OCI-LY3 (cell line): ENCODE results near the gene TMEM218.

Experiments used
- H2AFZ ChIP-seq: fragments of 200-600, 300-600 bp; shearing (Covaris generic); 2 replicates; pipeline ENCODE4 v1.6.0; 2014; ENCODE audit warnings: antibody characterized with exemption, low read depth, low read length
- H3K27ac ChIP-seq: fragments of 200-600, 300-600 bp; sonication (generic); 2 replicates; pipeline ENCODE4 v1.5.1; 2014; ENCODE audit warnings: mild to moderate bottlenecking, low read length, moderate library complexity, mixed read lengths
- H3K27me3 ChIP-seq: fragments of 200-600, 300-600 bp; sonication (generic); 2 replicates; pipeline ENCODE4 v1.6.1; 2014; ENCODE audit warnings: low read depth, low read length, mixed read lengths
- H3K36me3 ChIP-seq: fragments of 200-600, 300-600 bp; sonication (generic); replicated peaks from 2 replicates; pipeline ENCODE3; 2014; ENCODE audit warnings: low read depth, low read length, mixed read lengths
- H3K4me1 ChIP-seq: fragments of 300-600, 200-600 bp; sonication (generic); 2 replicates; pipeline ENCODE4 v1.6.1; 2014; ENCODE audit warnings: low read length, mixed read lengths
- H3K4me2 ChIP-seq: fragments of 200-600, 300-600 bp; sonication (generic); 2 replicates; pipeline ENCODE4 v1.6.1; 2014; ENCODE audit warnings: low read length, mixed read lengths
- H3K4me3 ChIP-seq: fragments of 300-600, 200-600 bp; sonication (generic); 2 replicates; pipeline ENCODE4 v1.5.1; 2014; ENCODE audit warnings: antibody characterized with exemption, mild to moderate bottlenecking, low read length, moderate library complexity
- H3K79me2 ChIP-seq: fragments of 300-600, 200-600 bp; shearing (Covaris generic); 2 replicates; pipeline ENCODE4 v1.6.1; 2014; ENCODE audit warnings: mild to moderate bottlenecking, low read length, mixed read lengths
- H3K9ac ChIP-seq: fragments of 300-600, 200-600 bp; shearing (Covaris generic); 2 replicates; pipeline ENCODE4 v1.6.0; 2014; ENCODE audit warnings: mild to moderate bottlenecking, low read length, moderate library complexity
- H3K9me3 ChIP-seq: fragments of 200-600, 300-600 bp; shearing (Covaris generic); 2 replicates; pipeline ENCODE4 v1.6.1; 2014; ENCODE audit warnings: low read length, mixed read lengths; ENCODE audit not compliant: insufficient read depth
- H4K20me1 ChIP-seq: fragments of 200-600, 300-600 bp; sonication (generic); 2 replicates; pipeline ENCODE4 v1.6.1; 2016; ENCODE audit warnings: low read length, mixed read lengths; ENCODE audit not compliant: insufficient read depth
- EZH2phosphoT487 ChIP-seq: fragments of 200-600 bp; shearing (Covaris generic); IDR thresholded peaks from 2 replicates; pipeline ENCODE4 v1.6.1; 2018; ENCODE audit warnings: antibody characterized with exemption, mixed run types, low read depth
- TF ChIP-seq, protein P1 (sequence below): fragments of 200-600, 300-600 bp; sonication (generic); IDR thresholded peaks from 2 replicates; pipeline ENCODE4 v1.5.1; 2014; ENCODE audit warnings: antibody characterized with exemption, low read length, low read depth

Gene TMEM218

DNA sequence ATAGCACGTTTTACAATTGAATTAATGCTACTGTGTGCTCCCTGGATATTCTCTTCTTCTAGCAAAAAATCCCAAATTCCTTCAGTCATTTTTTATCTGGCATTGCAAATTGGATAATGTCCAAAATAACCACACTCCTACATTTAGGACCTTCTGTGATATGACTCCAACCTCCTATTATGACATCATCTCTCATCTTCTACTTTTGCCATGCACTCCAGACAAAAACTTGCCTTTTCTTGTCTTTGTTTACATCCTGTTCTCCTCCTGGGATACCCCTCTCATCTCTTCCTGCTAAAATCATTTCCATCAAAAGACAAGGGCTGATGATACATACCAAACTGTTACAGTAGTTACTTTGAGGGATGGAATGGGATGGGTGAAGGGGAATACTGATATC, 20.6 kb upstream of the TMEM218 start:
- H3K4me2 ChIP-seq = no peak overlapping the region
- no peak overlapping the region for H3K27ac ChIP-seq
- H3K9me3 ChIP-seq = no peaks in the 10 kb centered on the region
- H3K9ac ChIP-seq = no peak overlapping the region
- no peaks in the 10 kb centered on the region for H3K4me1 ChIP-seq
- H2AFZ ChIP-seq = no peak overlapping the region
- no peaks in the 10 kb centered on the region for H3K79me2 ChIP-seq
- peaks cover 33% of the 10 kb centered on the region for H3K27me3 ChIP-seq
- TF ChIP-seq, protein P1, sequence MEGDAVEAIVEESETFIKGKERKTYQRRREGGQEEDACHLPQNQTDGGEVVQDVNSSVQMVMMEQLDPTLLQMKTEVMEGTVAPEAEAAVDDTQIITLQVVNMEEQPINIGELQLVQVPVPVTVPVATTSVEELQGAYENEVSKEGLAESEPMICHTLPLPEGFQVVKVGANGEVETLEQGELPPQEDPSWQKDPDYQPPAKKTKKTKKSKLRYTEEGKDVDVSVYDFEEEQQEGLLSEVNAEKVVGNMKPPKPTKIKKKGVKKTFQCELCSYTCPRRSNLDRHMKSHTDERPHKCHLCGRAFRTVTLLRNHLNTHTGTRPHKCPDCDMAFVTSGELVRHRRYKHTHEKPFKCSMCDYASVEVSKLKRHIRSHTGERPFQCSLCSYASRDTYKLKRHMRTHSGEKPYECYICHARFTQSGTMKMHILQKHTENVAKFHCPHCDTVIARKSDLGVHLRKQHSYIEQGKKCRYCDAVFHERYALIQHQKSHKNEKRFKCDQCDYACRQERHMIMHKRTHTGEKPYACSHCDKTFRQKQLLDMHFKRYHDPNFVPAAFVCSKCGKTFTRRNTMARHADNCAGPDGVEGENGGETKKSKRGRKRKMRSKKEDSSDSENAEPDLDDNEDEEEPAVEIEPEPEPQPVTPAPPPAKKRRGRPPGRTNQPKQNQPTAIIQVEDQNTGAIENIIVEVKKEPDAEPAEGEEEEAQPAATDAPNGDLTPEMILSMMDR = no peak
- TF ChIP-seq EZH2phosphoT487 = no peak
- no peak overlapping the region for H3K4me3 ChIP-seq
- no peaks in the 10 kb centered on the region for H3K36me3 ChIP-seq
- H4K20me1 ChIP-seq = no peaks in the 10 kb centered on the region

DNA sequence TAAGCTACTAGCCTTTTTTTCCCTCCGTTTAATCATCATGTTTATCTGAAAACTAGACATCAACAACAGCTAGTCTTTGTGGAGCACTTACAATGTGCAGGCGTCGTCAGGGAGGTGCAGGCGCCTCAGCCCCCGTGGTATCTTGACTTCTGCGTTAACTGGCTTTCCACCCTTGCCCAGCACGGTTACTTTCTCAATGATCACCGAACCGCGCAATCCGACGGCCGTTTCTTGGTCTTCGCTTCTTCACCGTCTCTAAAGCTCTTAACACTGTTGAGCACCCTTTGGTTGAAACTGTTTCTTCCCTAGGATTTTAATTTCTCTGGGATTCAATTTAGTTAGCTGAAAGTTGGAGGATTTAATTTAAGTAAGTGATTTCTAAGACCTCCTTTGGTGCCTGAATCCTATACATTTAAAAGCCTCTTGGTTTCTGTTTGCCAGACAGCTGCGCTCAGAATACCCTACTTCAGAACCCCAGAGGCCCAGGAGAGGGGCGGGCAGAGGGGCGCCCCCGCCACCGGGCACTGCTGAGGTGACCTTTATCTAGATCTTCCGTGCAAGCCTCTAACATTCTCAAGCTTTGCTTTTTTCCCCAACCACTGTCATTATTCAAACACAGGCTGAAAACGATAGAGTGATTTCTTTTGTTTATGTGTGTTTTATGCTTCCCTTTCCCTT, 18.0 kb upstream of the TMEM218 start:
- TF ChIP-seq, protein P1 = no peak
- no peak for TF ChIP-seq EZH2phosphoT487
- Histone ChIP-seq H3K27me3 (peaks cover 27% of the 10 kb centered on the region), H3K4me3 (no peak overlapping the region), H3K4me2 (no peak overlapping the region), H2AFZ (no peak overlapping the region), H3K79me2 (no peaks in the 10 kb centered on the region), H3K27ac (no peak overlapping the region), H4K20me1 (no peaks in the 10 kb centered on the region), H3K9ac (no peak overlapping the region), H3K4me1 (peaks cover 2% of the 10 kb centered on the region), H3K9me3 (no peaks in the 10 kb centered on the region), H3K36me3 (no peaks in the 10 kb centered on the region)

DNA sequence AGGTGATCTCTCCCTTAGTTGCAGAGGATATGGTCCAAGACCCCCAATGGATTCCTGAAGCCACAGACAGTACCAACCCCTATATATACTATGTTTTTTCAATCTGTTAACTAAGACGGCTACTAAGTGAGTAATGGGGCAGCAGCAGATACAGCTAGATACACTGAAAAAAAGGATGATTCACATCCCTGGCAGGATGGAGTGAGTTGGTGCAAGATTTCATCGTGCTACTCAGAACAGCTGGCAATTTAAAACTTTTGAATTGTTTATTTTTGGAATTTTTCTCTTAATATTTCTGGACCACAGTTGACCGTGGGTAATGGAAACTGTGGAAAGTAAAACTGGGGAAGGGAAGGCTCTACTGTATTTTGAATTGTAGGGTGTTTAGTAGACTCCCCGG, 17.0 kb upstream of the TMEM218 start:
- peaks cover 11% of the 10 kb centered on the region for H3K4me1 ChIP-seq
- no peak overlapping the region for H3K27ac ChIP-seq
- no peak overlapping the region for H3K9ac ChIP-seq
- peaks cover 22% of the 10 kb centered on the region for H3K27me3 ChIP-seq
- no peaks in the 10 kb centered on the region for H3K36me3 ChIP-seq
- no peak overlapping the region for H2AFZ ChIP-seq
- TF ChIP-seq EZH2phosphoT487 = no peak
- TF ChIP-seq, protein P1 = no peak
- no peaks in the 10 kb centered on the region for H3K9me3 ChIP-seq
- H3K79me2 ChIP-seq = no peaks in the 10 kb centered on the region
- no peak overlapping the region for H3K4me3 ChIP-seq
- H4K20me1 ChIP-seq = no peaks in the 10 kb centered on the region
- H3K4me2 ChIP-seq = no peak overlapping the region

DNA sequence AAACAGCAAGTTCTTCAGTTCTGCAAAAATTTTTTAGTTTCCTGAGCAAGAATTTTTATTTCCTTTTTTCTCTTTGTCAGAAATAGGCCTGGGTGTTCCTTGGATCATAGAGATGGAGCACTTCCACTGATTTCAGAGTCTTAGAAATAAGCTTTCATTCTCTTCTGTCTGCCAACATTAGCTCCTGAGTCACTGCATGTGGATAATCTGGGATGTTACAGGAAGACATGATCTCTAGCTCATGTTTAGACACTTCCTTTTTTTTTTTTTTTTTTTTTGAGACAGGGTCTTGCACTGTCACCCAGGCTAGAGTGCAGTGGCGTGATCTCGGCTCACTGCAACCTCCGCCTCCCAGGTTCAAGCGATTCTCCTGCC, 13.2 kb upstream of the TMEM218 start:
- Histone ChIP-seq H3K27me3 (peaks cover 18% of the 10 kb centered on the region), H3K9ac (peak overlapping the region; percentile 25), H3K4me2 (peak overlapping the region; percentile 90), H2AFZ (peak overlapping the region; percentile 100), H3K4me3 (peak overlapping the region; percentile 76), H3K79me2 (no peaks in the 10 kb centered on the region), H3K4me1 (peaks cover 11% of the 10 kb centered on the region), H3K27ac (no peak overlapping the region), H3K36me3 (no peaks in the 10 kb centered on the region), H3K9me3 (no peaks in the 10 kb centered on the region), H4K20me1 (no peaks in the 10 kb centered on the region)
- TF ChIP-seq, protein P1 = no peak
- no peak for TF ChIP-seq EZH2phosphoT487
